Heart right ventricle (tissue), 16 donors: ENCODE results near the gene UTP20. TPM values are rescaled to one million over a fixed set of nuclear protein-coding genes. Genes with fewer than 3 reads are reported as not detected.
"Not testable (repeated sequence)": the region's sequence is repeated elsewhere in the genome, so short reads cannot be mapped to it uniquely, and the experiment has no call there.

ENCODE experiments used
- ATAC-seq, 8 donors: fragments of 200-7000 bp; cut with Tn5 transposase; one replicate each; pipeline ENCODE4 v1.9.1; 2020; ENCODE audit warnings: mild to moderate bottlenecking in 8 of 8, moderate library complexity in 8 of 8, moderate number of reproducible peaks in 1 of 8
- DNase-seq, 2 donors: peaks; one replicate each; pipeline ENCODE4 v3.0.0-alpha.2; 2020
- H3K27ac ChIP-seq, 10 donors: fragments of 200-600 bp; sonication (generic) in 2 of 10; one replicate each; pipeline versions ENCODE4 v1.5.0 to v1.8.0; 2020 to 2022; ENCODE audit warnings: mild to moderate bottlenecking in 3 of 10
- H3K27me3 ChIP-seq, 7 donors: fragments of 200-600 bp; one replicate each; pipeline ENCODE4 v1.8.0; 2021 to 2022; ENCODE audit warnings: mild to moderate bottlenecking in 2 of 7
- H3K36me3 ChIP-seq, 9 donors: fragments of 200-600 bp; sonication (generic) in 1 of 9; one replicate each; pipeline versions ENCODE4 v1.5.0 to v1.8.0; 2020 to 2022; ENCODE audit warnings: mild to moderate bottlenecking in 2 of 9
- H3K4me1 ChIP-seq, 9 donors: fragments of 200-600 bp; sonication (generic) in 1 of 9; one replicate each; pipeline versions ENCODE4 v1.5.0 to v1.8.0; 2020 to 2022; ENCODE audit warnings: mild to moderate bottlenecking in 4 of 9
- H3K4me3 ChIP-seq, 10 donors: fragments of 200-600 bp; sonication (generic) in 2 of 10; one replicate each; pipeline versions ENCODE4 v1.5.0 to v1.8.0; 2020 to 2022; ENCODE audit warnings: mild to moderate bottlenecking in 7 of 10, moderate library complexity in 2 of 10
- H3K9me3 ChIP-seq, 11 donors: fragments of 200-600 bp in 10 of 11; sonication (generic) in 2 of 11; one replicate each; pipeline versions ENCODE4 v1.5.0 to v1.8.0; 2013 to 2022; ENCODE audit warnings: mild to moderate bottlenecking in 2 of 11, control low read depth in 1 of 11, moderate library complexity in 1 of 11
- WGBS, 2 donors: extraction: QIAGEN DNeasy Blood & Tissue Kit; methylation state at CpG; one replicate each; pipeline ENCODE4 v1.1.7; 2013; ENCODE audit warnings: inconsistent platforms in 1 of 2; 5-methylcytosine and 5-hydroxymethylcytosine counted together
- intact Hi-C, 10 donors: fragments of 100-400 bp; cut with DNase I; formaldehyde crosslinking; loops; one replicate each; pipeline versions ENCODE4 v1.11.1 to v1.14.2; 2022
- polyA plus RNA-seq, 2 donors: library from polyadenylated mRNA; stranded (reverse); fragments of 200-250 nt; gene quantifications; one replicate each; pipeline ENCODE4 v1.2.3, GENCODE V29; 2013
- total RNA-seq, 10 donors: library from RNA; stranded (reverse); fragmentation: NEBNext Ultra II Directional in 3 of 10; extraction: Animal tissue kit (Norgen Biotek cat#: 25700) in 3 of 10; gene quantifications; one replicate each; pipeline versions ENCODE4 v1.2.1 to v1.2.4, GENCODE V29; 2021 to 2023
- TF ChIP-seq, protein P1 (sequence below), 9 donors: fragments of 200-600 bp; sonication (generic) in 2 of 9; IDR thresholded peaks; one replicate each; pipeline versions ENCODE4 v1.5.0 to v1.8.0; 2021 to 2022; ENCODE audit warnings: antibody characterized with exemption in 9 of 9, mild to moderate bottlenecking in 5 of 9, moderate library complexity in 1 of 9
- donor health status: Arrhythmogenic right ventricular cardiomyopathy.
- donor health status: ischemic (EF 13 %, LVEDD 7.1; RV severe dilation, severe dysfunction).
- donor health status: healthy with polysubstance abuse.
- donor health status: DM: no; HTN: yes; CAD: no.
- donor health status: DM: no; HTN: no; CAD: no.
- donor health status: ischemic (EF 25% LVEDD 6.9; RV normal size, moderate dysfunction).
- donor health status: ischemic (EF 25% LVEDD 5.7; RV mildly dilated, moderate dysfunction).
- donor health status: healthy.
- donor health status: DM: yes; HTN: yes; CAD: no.
- donor health status: Ischemic cardiomyopathy.
- donor health status: ischemic (EF 35%, LVEDD 5.7; RV mildly dilated, moderate dysfunction).
- donor health status: nonischemic (EF 11% LVEDD 7.7; RV severe dilation, severe dysfunction).
- donor health status: DM: yes; HTN: yes; CAD: no.
- donor health status: PGD.
- donor health status: ischemic (EF 29% LVEDD 5.4; RV normal size, mild dysfunction).
- donor health status: nonischemic (EF 23%, LVEDD 6.1; RV moderate dilation, normal function).

The UTP20 gene
- total and polyA plus RNA-seq, 12 donors, result 1.5 to 8.5 (median 6.5) TPM

GRCh38 chr12:101375573-101375972, 95.7 kb downstream of the UTP20 start:
- peaks cover 0 to 7% (median 0%) of the 10 kb centered on the region in 9 donors for H3K4me1 ChIP-seq
- TF ChIP-seq, protein P1, sequence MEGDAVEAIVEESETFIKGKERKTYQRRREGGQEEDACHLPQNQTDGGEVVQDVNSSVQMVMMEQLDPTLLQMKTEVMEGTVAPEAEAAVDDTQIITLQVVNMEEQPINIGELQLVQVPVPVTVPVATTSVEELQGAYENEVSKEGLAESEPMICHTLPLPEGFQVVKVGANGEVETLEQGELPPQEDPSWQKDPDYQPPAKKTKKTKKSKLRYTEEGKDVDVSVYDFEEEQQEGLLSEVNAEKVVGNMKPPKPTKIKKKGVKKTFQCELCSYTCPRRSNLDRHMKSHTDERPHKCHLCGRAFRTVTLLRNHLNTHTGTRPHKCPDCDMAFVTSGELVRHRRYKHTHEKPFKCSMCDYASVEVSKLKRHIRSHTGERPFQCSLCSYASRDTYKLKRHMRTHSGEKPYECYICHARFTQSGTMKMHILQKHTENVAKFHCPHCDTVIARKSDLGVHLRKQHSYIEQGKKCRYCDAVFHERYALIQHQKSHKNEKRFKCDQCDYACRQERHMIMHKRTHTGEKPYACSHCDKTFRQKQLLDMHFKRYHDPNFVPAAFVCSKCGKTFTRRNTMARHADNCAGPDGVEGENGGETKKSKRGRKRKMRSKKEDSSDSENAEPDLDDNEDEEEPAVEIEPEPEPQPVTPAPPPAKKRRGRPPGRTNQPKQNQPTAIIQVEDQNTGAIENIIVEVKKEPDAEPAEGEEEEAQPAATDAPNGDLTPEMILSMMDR (IDR thresholded peaks at IDR 0.05), result no peak
- peaks cover 0 to 98% (median 31%) of the 10 kb centered on the region in 9 donors for H3K36me3 ChIP-seq
- ATAC-seq, result no peak
- H3K27me3 ChIP-seq, result no peaks in the 10 kb centered on the region
- no peak overlapping the region for H3K27ac ChIP-seq
- no peak overlapping the region for H3K4me3 ChIP-seq
- no peak for DNase-seq
- no peaks in the 10 kb centered on the region for H3K9me3 ChIP-seq
- intact Hi-C loops, result no loop called here
- 91 to 93% methylated on average over 5 of the region's 5 CpGs for WGBS, 2 donors

DNA sequence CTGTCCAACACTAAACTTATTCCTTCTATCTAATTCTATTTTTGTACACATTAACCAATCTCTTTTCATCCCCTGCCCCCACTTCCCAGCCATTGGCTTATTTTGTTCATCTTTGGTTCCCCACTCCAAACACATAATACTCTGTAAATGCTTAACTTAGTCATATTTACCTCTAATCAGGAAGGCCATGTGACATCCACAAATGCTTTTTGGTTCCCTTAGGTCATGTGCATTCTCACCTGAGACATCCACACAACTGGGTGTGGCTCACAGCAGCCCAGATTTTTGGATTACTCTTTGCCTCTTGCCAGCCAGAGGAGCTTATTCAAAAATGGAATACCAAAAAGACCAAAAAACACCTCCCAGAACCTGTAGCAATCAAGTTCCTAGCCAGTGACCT, 99.2 kb downstream of the UTP20 start:
- ATAC-seq (no peak), DNase-seq (no peak)
- Histone ChIP-seq H3K4me3 (no peak overlapping the region), H3K27ac (no peak overlapping the region), H3K4me1 (peaks cover 0 to 7% (median 0%) of the 10 kb centered on the region in 9 donors), H3K9me3 (no peaks in the 10 kb centered on the region), H3K36me3 (peaks cover 0 to 100% (median 19%) of the 10 kb centered on the region in 9 donors), H3K27me3 (no peaks in the 10 kb centered on the region)
- intact Hi-C loops, result no loop called here
- TF ChIP-seq, protein P1 (IDR thresholded peaks at IDR 0.05), result no peak

DNA sequence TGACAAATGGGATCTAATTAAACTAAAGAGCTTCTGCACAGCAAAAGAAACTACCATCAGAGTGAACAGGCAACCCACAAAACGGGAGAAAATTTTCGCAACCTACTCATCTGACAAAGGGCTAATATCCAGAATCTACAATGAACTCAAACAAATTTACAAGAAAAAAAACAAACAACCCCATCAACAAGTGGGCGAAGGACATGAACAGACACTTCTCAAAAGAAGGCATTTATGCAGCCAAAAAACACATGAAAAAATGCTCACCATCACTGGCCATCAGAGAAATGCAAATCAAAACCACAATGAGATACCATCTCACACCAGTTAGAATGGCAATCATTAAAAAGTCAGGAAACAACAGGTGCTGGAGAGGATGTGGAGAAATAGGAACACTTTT, 111.3 kb downstream of the UTP20 start:
- H3K27ac ChIP-seq, ATAC-seq, intact Hi-C loops, DNase-seq, H3K4me3 ChIP-seq, H3K4me1 ChIP-seq, H3K27me3 ChIP-seq, H3K9me3 ChIP-seq: not testable (repeated sequence)
- WGBS, 2 donors, result 65 to 89% methylated on average over 3 of the region's 3 CpGs
- H3K36me3 ChIP-seq, result peaks cover 0 to 76% (median 35%) of the 10 kb centered on the region in 9 donors

DNA sequence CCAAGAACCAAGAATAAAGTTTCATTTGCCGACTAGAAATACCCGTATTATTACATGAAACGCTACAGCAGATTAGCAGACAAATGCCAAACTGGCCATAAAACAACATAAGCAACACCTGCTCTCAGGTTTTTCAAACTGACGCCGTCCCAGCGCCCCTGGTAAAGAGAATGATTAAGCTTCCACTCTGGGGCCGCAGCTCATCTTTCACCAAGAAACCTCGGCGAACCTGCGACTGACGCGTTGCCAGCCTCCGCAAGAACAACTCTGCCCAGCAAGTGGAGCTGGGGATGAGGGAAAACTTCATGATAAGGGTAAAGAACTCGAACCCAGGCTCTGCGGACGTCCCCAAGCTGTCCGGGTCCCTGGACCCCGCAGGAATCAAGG, 127.1 kb downstream of the UTP20 start:
- Histone ChIP-seq H3K36me3 (peaks cover 0 to 25% (median under 1%) of the 10 kb centered on the region in 9 donors), H3K9me3 (no peaks in the 10 kb centered on the region), H3K27ac (peak overlapping the region; percentile 86 to 98 (median 94)), H3K4me1 (peaks cover 5 to 33% (median 26%) of the 10 kb centered on the region in 9 donors), H3K4me3 (peak overlapping the region; percentile 68 to 95 (median 80)), H3K27me3 (no peaks in the 10 kb centered on the region)
- ATAC-seq, result peak in 2 of 8 donors; percentile 1 to 17
- WGBS, 2 donors, result 0 to 1% methylated on average over 18 of the region's 18 CpGs
- TF ChIP-seq, protein P1 (IDR thresholded peaks at IDR 0.05), result no peak
- intact Hi-C loops, result loop anchor here in 1 of 10 donors (10.0 kb wide), 1 partner anchor 368 kb away; no protein-coding TSS in a partner anchor
- DNase-seq, result no peak
